HepG2 (cell line): Measurements from ENCODE around the gene RHOC. TPM values are rescaled to one million over a fixed set of nuclear protein-coding genes. Genes with fewer than 3 reads are reported as not detected.

Source experiments
- ATAC-seq: fragments of 200-7000 bp; cut with Tn5 transposase; 3 replicates; pipeline ENCODE4 v1.9.1; 2020; ENCODE audit warnings: mild to moderate bottlenecking, moderate library complexity
- BruUV-seq: library from RNA; stranded (reverse); fragments of 400-500 nt; replicated peaks from 2 replicates; lab custom pipeline; 2021; lab: Mats Ljungman, UMichigan
- CTCF ChIA-PET: fragments of 300-600 bp; formaldehyde crosslinking; extraction: SDS; loops from one replicate; lab custom pipeline; 2021; ENCODE audit warnings: low total read pairs, inconsistent platforms, low intra/inter-chr PET ratio; lab: Yijun Ruan, JAX
- POLR2A ChIA-PET: fragments of 350-600 bp; sonication (Branson Sonifier 250); formaldehyde crosslinking; loops from one replicate; lab custom pipeline; 2020; ENCODE audit warnings: antibody characterized with exemption, inconsistent platforms; lab: Yijun Ruan, JAX
- DNase-seq: peaks from one replicate; pipeline ENCODE4 v3.0.0-alpha.2; 2015; ENCODE audit warnings: low spot score
- FAIRE-seq: peaks from 3 replicates; lab custom pipeline; 2011; peaks lifted over from hg19 to GRCh38; lab: Jason Lieb, UNC
- H2AFZ ChIP-seq: one replicate; pipeline ENCODE4 v1.6.1; 2011; ENCODE audit warnings: low read length, inconsistent platforms
- H3K27ac ChIP-seq: fragments of 300-600 bp; 3 replicates; pipeline ENCODE4 v1.8.0; 2011; ENCODE audit warnings: mixed run types, mild to moderate bottlenecking, mixed read lengths, low read length, inconsistent platforms; ENCODE audit not compliant: insufficient read depth; ENCODE audit errors: extremely low read length
- H3K27me3 ChIP-seq, 2 experiments: fragments of 200-600 bp in 1 of 2; 2 replicates in 1 of 2; 3 replicates in 1 of 2; pipeline versions ENCODE4 v1.6.0 to v1.8.0; 2011; ENCODE audit warnings: low read length in 2 of 2, mild to moderate bottlenecking in 2 of 2, moderate library complexity in 2 of 2, inconsistent platforms in 1 of 2; ENCODE audit not compliant: insufficient read depth in 2 of 2, control insufficient read depth in 1 of 2
- H3K36me3 ChIP-seq, 2 experiments: fragments of 200-600 bp in 1 of 2; replicated peaks in 1 of 2; 2 replicates in 1 of 2; 3 replicates in 1 of 2; pipeline versions ENCODE4 v1.5.1 to v1.8.0; 2011; ENCODE audit warnings: low read length in 2 of 2, inconsistent platforms in 1 of 2; ENCODE audit not compliant: insufficient read depth in 2 of 2, control insufficient read depth in 1 of 2
- H3K4me1 ChIP-seq: 2 replicates; pipeline ENCODE4 v1.5.1; 2012; ENCODE audit warnings: low read length, inconsistent platforms; ENCODE audit not compliant: insufficient read depth
- H3K4me2 ChIP-seq: 2 replicates; pipeline ENCODE4 v1.6.0; 2011; ENCODE audit warnings: low read depth, low read length, inconsistent platforms
- H3K4me3 ChIP-seq, 3 experiments: fragments of 200-600 bp in 1 of 3; sonication (generic), shearing (Covaris generic) in 1 of 3; replicated peaks in 1 of 3; 2 replicates each; pipeline ENCODE4 v1.5.1; 2011 to 2016; ENCODE audit warnings: low read length in 3 of 3, inconsistent platforms in 2 of 3, low read depth in 2 of 3, mild to moderate bottlenecking in 2 of 3, control low read depth in 1 of 3, mixed read lengths in 1 of 3; ENCODE audit not compliant: insufficient read depth in 1 of 3
- H3K79me2 ChIP-seq: one replicate; pipeline ENCODE4 v1.6.1; 2011; ENCODE audit warnings: low read length, inconsistent platforms; ENCODE audit not compliant: insufficient read depth
- H3K9ac ChIP-seq: 2 replicates; pipeline ENCODE4 v1.6.0; 2011; ENCODE audit warnings: mild to moderate bottlenecking, low read depth, low read length, inconsistent platforms; ENCODE audit not compliant: insufficient read depth
- H3K9me3 ChIP-seq: 2 replicates; pipeline ENCODE4 v1.5.1; 2012; ENCODE audit warnings: mild to moderate bottlenecking, low read length
- H4K20me1 ChIP-seq: 2 replicates; pipeline ENCODE4 v1.6.0; 2011; ENCODE audit warnings: inconsistent platforms, mild to moderate bottlenecking, low read length, moderate library complexity; ENCODE audit not compliant: insufficient read depth
- DNMT3B ChIP-seq: conservative IDR thresholded peaks from 2 replicates; pipeline ENCODE4 v1.6.1; 2016; ENCODE audit warnings: missing biosample characterization, control low read depth
- FOSL2 ChIP-seq: sonication (generic); formaldehyde crosslinking; IDR thresholded peaks from 2 replicates; pipeline ENCODE4 v1.4.0; 2020; ENCODE audit warnings: missing genetic modification reagents
- FOXM1 ChIP-seq: sonication (generic); formaldehyde crosslinking; IDR thresholded peaks from 2 replicates; pipeline ENCODE4 v1.5.0; 2020; ENCODE audit warnings: missing genetic modification reagents
- JARID2 ChIP-seq: sonication (generic); formaldehyde crosslinking; IDR thresholded peaks from 2 replicates; pipeline ENCODE4 v1.8.1; 2023; ENCODE audit warnings: missing genetic modification reagents, inconsistent platforms; ENCODE audit not compliant: insufficient replicate concordance
- KLF9 ChIP-seq: IDR thresholded peaks from 2 replicates; pipeline ENCODE4 v1.6.1; 2016; ENCODE audit warnings: low read depth
- LCORL ChIP-seq, 2 experiments: fragments of 450-650 bp in 1 of 2; sonication (generic) in 1 of 2; formaldehyde crosslinking in 1 of 2; IDR thresholded peaks; 2 replicates each; pipeline versions ENCODE4 v1.5.0 to v1.6.1; 2017 to 2020; ENCODE audit warnings: antibody characterized with exemption in 1 of 2, missing genetic modification reagents in 1 of 2
- NONO ChIP-seq, 2 experiments: fragments of 450-650 bp in 1 of 2; sonication (generic) in 1 of 2; formaldehyde crosslinking in 1 of 2; IDR thresholded peaks in 1 of 2; conservative IDR thresholded peaks in 1 of 2; 2 replicates each; pipeline versions ENCODE4 v1.6.1 to v1.8.0; 2017 to 2022; ENCODE audit warnings: mild to moderate bottlenecking in 1 of 2, missing genetic modification reagents in 1 of 2, moderate library complexity in 1 of 2
- SMYD3 ChIP-seq: sonication (generic); formaldehyde crosslinking; IDR thresholded peaks from 2 replicates; pipeline ENCODE4 v1.8.1; 2023; ENCODE audit warnings: mild to moderate bottlenecking, missing genetic modification reagents
- SUZ12 ChIP-seq: fragments of 150-350 bp; IDR thresholded peaks from 2 replicates; pipeline ENCODE4 v1.6.1; 2014; ENCODE audit warnings: low read depth, low read length
- TOPORS ChIP-seq: sonication (generic); formaldehyde crosslinking; IDR thresholded peaks from 2 replicates; pipeline ENCODE4 v1.8.0; 2023; ENCODE audit warnings: mild to moderate bottlenecking, missing genetic modification reagents
- YY1 ChIP-seq: IDR thresholded peaks from 2 replicates; pipeline ENCODE4 v1.6.1; 2011; ENCODE audit warnings: low read length, low read depth, moderate library complexity, mild to moderate bottlenecking; ENCODE audit not compliant: insufficient read depth, insufficient replicate concordance
- ZFY ChIP-seq: sonication (generic); formaldehyde crosslinking; IDR thresholded peaks from 2 replicates; pipeline ENCODE4 v1.4.0; 2020; ENCODE audit warnings: missing genetic modification reagents
- ZNF225 ChIP-seq: sonication (generic); formaldehyde crosslinking; IDR thresholded peaks from 2 replicates; pipeline ENCODE4 v1.4.0; 2020; ENCODE audit warnings: mild to moderate bottlenecking, missing genetic modification reagents
- ZNF432 ChIP-seq: sonication (generic); formaldehyde crosslinking; IDR thresholded peaks from 2 replicates; pipeline ENCODE4 v1.5.0; 2020; ENCODE audit warnings: missing genetic modification reagents, mild to moderate bottlenecking, borderline replicate concordance
- ZNF747 ChIP-seq: sonication (generic); formaldehyde crosslinking; IDR thresholded peaks from 2 replicates; pipeline ENCODE4 v1.8.1; 2023; ENCODE audit warnings: missing genetic modification reagents, mild to moderate bottlenecking, borderline replicate concordance
- ZNF792 ChIP-seq: IDR thresholded peaks from 2 replicates; pipeline ENCODE4 v1.6.1; 2016
- WGBS: methylation state at CpG from one replicate; pipeline ENCODE4 v1.1.6; 2017; ENCODE audit warnings: low lambda C conversion rate; 5-methylcytosine and 5-hydroxymethylcytosine counted together
- in situ Hi-C: cut with HindIII; loops from 2 replicates; pipeline ENCODE4 v1.10.0; 2017; ENCODE audit warnings: low pct_unique_long_range_greater_than_20kb; ENCODE audit not compliant: extremely low pct_ligation_motif_present
- intact Hi-C: fragments of 100-400 bp; cut with micrococcal nuclease; formaldehyde crosslinking; loops from one replicate; pipeline ENCODE4 v1.10.0; 2022; ENCODE audit not compliant: unreplicated experiment
- polyA plus RNA-seq, 8 experiments: library from polyadenylated mRNA; depleted of rRNA in 3 of 8; stranded (reverse) in 7 of 8; unstranded in 1 of 8; fragments of >200 nt; fragmentation: Illumina TruSeq in 4 of 8; extraction: Trizol in 4 of 8; gene quantifications; 2 replicates each; pipeline versions ENCODE4 v1.2.1 to v1.2.3, GENCODE V29; 2011 to 2016; ENCODE audit warnings: low read depth in 4 of 8, missing spikeins in 1 of 8, mixed read lengths in 1 of 8; ENCODE audit not compliant: insufficient read depth in 1 of 8
- total RNA-seq, 5 experiments: library from RNA; depleted of rRNA; stranded (reverse); fragments of >200 nt; fragmentation: Illumina TruSeq; extraction: Trizol; gene quantifications; 2 replicates each; pipeline ENCODE4 v1.2.3, GENCODE V29; 2016; ENCODE audit warnings: low read depth in 1 of 5
- TF ChIP-seq, protein P1 (sequence below): sonication (generic); formaldehyde crosslinking; conservative IDR thresholded peaks from 2 replicates; pipeline ENCODE4 v1.4.0; 2020; ENCODE audit warnings: missing genetic modification reagents
- TF ChIP-seq, protein P2 (sequence below): sonication (generic); formaldehyde crosslinking; IDR thresholded peaks from 2 replicates; pipeline ENCODE4 v1.9.0; 2021; ENCODE audit warnings: missing genetic modification reagents, borderline replicate concordance

Gene RHOC
- total and polyA plus RNA-seq, 2 of the 13 experiments (the other 11 are each of a cell fraction or from before 2014, with no cell fraction given): 64.3 to 182 TPM

DNA sequence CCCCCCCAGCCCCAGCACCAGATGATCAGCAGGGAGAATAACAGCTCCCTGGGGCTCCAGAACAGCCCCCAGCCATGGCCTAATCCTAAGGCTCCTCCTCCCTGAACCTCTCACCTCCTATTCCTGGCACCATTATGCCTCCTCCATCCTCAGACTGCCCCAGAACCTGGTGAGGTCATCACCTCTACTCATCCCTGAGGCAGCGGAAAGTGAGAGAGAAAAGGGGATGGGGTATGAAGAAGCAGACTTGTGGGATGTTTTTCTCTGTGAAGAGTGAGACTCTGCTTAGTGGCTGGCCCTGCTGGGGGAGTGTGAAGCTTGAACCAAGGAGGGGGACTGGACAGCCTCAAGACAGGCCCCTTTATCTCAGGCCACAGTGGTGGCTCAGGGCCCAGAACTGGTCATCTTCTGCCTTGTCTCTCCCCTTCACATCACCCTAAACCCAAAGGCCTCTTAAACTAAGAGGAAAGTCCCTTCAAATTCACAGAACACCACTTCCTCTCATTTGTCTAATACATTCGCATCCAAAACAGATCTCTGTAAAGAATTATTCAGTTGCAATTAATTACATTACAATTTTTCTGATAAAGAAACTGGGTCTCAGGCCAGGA is 10.4 kb upstream of the RHOC start (continued):
- TF ChIP-seq, protein P1, sequence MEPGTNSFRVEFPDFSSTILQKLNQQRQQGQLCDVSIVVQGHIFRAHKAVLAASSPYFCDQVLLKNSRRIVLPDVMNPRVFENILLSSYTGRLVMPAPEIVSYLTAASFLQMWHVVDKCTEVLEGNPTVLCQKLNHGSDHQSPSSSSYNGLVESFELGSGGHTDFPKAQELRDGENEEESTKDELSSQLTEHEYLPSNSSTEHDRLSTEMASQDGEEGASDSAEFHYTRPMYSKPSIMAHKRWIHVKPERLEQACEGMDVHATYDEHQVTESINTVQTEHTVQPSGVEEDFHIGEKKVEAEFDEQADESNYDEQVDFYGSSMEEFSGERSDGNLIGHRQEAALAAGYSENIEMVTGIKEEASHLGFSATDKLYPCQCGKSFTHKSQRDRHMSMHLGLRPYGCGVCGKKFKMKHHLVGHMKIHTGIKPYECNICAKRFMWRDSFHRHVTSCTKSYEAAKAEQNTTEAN (CRISPR knock-in tag): no peak
- no peak for TF ChIP-seq ZNF225 (CRISPR knock-in tag)

DNA sequence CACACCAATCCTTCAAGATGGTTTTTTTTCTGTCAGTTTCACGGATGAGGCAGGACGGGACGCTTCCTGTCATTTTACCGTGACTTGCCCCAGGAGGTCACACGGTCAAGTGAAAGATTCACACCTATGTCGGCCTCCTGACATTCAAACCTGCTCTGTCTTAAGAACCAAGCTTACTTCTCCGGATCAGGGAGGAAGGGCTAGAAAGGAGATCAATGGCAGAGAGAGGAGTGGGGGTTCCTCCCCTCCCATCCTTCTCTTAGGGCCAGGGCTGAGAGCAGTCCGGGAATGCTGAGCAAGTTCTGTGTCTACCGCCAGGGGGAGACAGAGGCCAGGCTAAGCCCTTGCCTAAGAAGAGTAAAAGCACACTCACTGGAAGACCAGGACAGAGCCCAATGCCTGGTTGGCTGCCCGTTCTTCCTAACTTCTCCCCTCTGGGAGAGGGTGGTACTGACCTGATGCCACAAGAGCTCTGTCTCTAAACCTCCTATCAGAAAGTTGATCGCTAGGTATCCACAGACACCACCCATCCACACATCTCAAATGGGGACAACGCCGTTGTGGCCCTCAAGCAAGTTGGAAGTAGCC is 9.3 kb upstream of the RHOC start:
- Histone ChIP-seq H3K4me3 (peak overlapping the region; percentile 58 to 75 (median 59)), H3K4me1 (peaks cover 30% of the 10 kb centered on the region), H4K20me1 (peaks cover 5% of the 10 kb centered on the region; the same call in 1 of the 2 replicates), H3K9ac (peak overlapping the region; percentile 24), H3K36me3 (no peaks in the 10 kb centered on the region), H2AFZ (peak overlapping the region; percentile 45), H3K4me2 (peak overlapping the region; percentile 97), H3K79me2 (no peaks in the 10 kb centered on the region), H3K27me3 (peaks cover 9 to 58% of the 10 kb centered on the region in 2 experiments), H3K27ac (no peak overlapping the region), H3K9me3 (no peaks in the 10 kb centered on the region)
- ChIA-PET CTCF (interaction anchor here (0.8 to 1.9 kb wide), 6 partner anchors 87 to 327 kb away, joined by 3 to 37 read pairs (median 3); no protein-coding TSS in a partner anchor), POLR2A (interaction anchor here (1.0 to 1.9 kb wide), 6 partner anchors 11 to 356 kb away, joined by 4 to 15 read pairs (median 6); partner anchors contain the start of gene MOV10)
- peak; percentile 82 for FAIRE-seq
- peak; percentile 77 for DNase-seq
- in situ Hi-C loops: loop anchor here (5.0 to 25.0 kb wide), 2 partner anchors 91 to 321 kb away; no protein-coding TSS in a partner anchor
- ATAC-seq: peak; percentile 85
- 17% methylated on average over 13 of the region's 13 CpGs for WGBS
- intact Hi-C loops: loop anchor here (1.0 to 5.0 kb wide), 4 partner anchors 88 to 326 kb away; partner anchors contain the start of gene SLC16A1
- no TSS peak for BruUV-seq
- TF ChIP-seq ZFY (CRISPR knock-in tag) (no peak), SMYD3 (CRISPR knock-in tag) (no peak), YY1 (peak; percentile 17), SUZ12 (no peak), FOXM1 (CRISPR knock-in tag) (no peak), LCORL (IDR thresholded peaks at IDR 0.05) (no peak), LCORL (CRISPR knock-in tag; IDR thresholded peaks at IDR 0.05) (0 out of 2 replicates have a peak, but pooled peaks have one; percentile 28), TOPORS (CRISPR knock-in tag) (no peak), ZNF747 (CRISPR knock-in tag) (no peak), FOSL2 (CRISPR knock-in tag) (peak; percentile 21; the same call in 1 of the 2 replicates), DNMT3B (CRISPR knock-in tag) (0 out of 2 replicates have a peak, but pooled peaks have one; percentile 32), ZNF792 (0 out of 2 replicates have a peak, but pooled peaks have one; percentile 52), ZNF432 (CRISPR knock-in tag) (no peak), JARID2 (peak; percentile 72), NONO (IDR thresholded peaks at IDR 0.05) (no peak), NONO (CRISPR knock-in tag; conservative IDR thresholded peaks at IDR 0.05) (0 out of 2 replicates have a peak, but pooled peaks have one; percentile 32), KLF9 (CRISPR knock-in tag) (no peak)
- TF ChIP-seq, protein P2, sequence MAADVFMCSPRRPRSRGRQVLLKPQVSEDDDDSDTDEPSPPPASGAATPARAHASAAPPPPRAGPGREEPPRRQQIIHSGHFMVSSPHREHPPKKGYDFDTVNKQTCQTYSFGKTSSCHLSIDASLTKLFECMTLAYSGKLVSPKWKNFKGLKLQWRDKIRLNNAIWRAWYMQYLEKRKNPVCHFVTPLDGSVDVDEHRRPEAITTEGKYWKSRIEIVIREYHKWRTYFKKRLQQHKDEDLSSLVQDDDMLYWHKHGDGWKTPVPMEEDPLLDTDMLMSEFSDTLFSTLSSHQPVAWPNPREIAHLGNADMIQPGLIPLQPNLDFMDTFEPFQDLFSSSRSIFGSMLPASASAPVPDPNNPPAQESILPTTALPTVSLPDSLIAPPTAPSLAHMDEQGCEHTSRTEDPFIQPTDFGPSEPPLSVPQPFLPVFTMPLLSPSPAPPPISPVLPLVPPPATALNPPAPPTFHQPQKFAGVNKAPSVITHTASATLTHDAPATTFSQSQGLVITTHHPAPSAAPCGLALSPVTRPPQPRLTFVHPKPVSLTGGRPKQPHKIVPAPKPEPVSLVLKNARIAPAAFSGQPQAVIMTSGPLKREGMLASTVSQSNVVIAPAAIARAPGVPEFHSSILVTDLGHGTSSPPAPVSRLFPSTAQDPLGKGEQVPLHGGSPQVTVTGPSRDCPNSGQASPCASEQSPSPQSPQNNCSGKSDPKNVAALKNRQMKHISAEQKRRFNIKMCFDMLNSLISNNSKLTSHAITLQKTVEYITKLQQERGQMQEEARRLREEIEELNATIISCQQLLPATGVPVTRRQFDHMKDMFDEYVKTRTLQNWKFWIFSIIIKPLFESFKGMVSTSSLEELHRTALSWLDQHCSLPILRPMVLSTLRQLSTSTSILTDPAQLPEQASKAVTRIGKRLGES: no peak
